ENCODE measurements around the gene ZBTB7A.
"Not testable (repeated sequence)": the region's sequence is repeated elsewhere in the genome, so short reads cannot be mapped to it uniquely, and the experiment has no call there.

The ZBTB7A gene

GRCh38 chr19:4015705-4016402 lies 50.8 kb downstream of the ZBTB7A start:
- no peak for DNase-seq (ENCODE audit: low read depth)

- no peak for DNase-seq (ENCODE audit: low read depth)
Observed at GRCh38 chr19:4014541-4015491, 51.9 kb downstream of the ZBTB7A start.

DNA sequence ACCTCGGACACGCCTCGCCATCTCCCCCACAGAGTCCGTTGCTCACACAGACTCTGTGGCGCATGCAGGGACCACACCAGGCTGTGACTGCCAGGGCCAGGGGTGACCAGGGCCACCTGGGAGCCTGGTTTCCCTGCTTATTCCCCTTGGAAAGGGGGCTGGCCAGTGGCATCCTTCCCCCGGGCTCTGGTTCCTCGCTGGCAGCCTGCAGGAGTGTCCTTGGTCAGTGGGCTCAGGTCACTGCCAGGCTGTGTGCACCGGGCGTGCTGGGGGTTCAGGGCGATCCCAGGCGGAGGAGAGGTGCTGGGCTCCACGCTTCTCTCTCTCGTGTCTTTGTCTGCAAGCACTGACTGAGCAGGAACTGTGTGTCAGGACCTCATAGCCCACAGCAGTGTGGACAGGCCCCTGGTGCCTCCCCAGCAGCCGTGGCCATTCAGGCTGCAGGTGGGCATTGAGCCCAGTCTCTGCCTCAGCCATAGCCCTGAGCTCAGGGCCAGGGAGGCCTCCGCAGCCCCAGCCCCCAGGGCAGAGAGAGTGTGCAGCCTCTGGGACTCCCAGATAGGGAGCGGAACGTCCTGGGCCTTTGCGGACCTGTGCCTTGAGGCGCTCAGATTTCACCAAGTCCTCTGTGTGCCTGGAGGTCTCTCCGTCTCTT lies 52.7 kb downstream of the ZBTB7A start:
- DNase-seq (ENCODE audit: low read depth) = no peak

DNA sequence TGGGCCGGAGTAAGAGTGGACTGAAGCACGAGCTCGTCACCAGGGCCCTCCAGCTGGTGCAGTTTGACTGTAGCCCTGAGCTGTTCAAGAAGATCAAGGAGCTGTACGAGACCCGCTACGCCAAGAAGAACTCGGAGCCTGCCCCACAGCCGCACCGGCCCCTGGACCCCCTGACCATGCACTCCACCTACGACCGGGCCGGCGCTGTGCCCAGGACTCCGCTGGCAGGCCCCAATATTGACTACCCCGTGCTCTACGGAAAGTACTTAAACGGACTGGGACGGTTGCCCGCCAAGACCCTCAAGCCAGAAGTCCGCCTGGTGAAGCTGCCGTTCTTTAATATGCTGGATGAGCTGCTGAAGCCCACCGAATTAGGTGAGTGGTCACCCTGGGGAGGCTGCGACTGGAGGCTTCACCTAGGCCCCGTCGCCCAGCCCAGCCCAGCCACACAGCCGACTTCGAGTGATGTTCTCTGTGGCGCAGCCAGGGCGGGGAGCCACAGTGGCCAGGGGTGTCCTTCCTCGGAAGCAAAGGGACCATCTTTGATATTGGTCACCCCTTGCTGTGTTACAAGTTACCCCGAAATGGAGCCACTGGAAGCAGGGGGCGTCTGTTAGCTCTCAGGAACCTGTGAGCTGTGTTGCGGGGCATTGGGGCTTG lies 53.6 kb downstream of the ZBTB7A start:
- DNase-seq (ENCODE audit: low read depth) = no peak

GRCh38 chr19:4012092-4012974 lies 54.4 kb downstream of the ZBTB7A start:
- DNase-seq (ENCODE audit: low read depth) = no peak

- not testable (repeated sequence) for DNase-seq (ENCODE audit: low read depth)
Observed at GRCh38 chr19:4011430-4011829, 55.3 kb downstream of the ZBTB7A start.

DNA sequence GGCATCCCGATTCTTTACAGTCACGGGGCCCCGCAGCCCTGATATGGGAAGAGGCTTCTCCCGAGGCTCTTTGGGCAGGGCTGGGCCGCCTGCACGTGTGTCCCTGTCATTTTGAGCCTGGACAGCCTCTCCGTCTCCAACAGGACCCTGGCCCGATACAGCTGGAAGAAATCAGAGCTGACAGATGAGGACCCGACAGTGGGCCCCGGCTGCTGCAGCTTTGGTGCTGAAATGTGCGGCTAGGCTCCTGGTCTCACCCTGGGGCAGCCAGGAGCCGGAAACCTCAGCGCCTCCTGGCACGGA lies 55.9 kb downstream of the ZBTB7A start:
- DNase-seq (ENCODE audit: low read depth) = no peak

- DNase-seq (ENCODE audit: low read depth) = no peak
Observed at GRCh38 chr19:4009990-4010807, 56.5 kb downstream of the ZBTB7A start.

DNA sequence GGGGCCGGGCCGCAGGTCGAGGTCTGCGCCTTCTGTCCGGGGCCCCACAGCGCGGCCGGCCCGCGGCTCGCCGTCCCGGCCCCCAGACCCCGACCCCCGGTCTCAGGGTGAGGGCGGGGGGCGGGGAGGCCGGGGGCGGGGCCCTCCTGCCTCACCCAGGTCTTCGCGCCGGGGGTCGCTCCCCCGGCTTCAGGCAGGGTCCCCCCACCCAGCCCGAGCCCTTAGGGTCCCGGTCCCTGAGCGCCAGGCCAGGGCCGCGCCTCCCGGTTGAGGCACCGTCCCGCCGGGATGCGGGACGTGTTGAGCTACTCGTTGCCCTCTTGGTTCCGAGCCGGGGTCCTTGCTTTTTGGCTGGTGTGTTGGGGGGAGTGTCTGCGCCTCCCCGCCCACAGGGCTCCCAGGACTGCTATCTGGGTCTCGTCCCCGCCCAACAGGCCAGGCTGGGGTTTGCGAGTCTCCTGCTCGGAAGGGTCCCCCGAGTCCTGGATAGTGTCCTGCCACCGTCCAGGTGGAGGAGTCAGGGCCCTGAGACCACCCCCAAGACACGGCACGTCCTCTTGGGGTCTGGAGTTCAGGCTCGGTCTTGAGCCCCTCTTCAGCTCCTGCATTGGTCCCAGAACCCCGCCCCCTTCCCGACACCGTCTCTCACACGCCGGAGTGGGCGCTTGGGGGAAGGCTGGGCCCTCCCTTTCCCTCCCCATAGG lies 58.7 kb downstream of the ZBTB7A start:
- peak; percentile 56 for DNase-seq (ENCODE audit: low read depth)

DNA sequence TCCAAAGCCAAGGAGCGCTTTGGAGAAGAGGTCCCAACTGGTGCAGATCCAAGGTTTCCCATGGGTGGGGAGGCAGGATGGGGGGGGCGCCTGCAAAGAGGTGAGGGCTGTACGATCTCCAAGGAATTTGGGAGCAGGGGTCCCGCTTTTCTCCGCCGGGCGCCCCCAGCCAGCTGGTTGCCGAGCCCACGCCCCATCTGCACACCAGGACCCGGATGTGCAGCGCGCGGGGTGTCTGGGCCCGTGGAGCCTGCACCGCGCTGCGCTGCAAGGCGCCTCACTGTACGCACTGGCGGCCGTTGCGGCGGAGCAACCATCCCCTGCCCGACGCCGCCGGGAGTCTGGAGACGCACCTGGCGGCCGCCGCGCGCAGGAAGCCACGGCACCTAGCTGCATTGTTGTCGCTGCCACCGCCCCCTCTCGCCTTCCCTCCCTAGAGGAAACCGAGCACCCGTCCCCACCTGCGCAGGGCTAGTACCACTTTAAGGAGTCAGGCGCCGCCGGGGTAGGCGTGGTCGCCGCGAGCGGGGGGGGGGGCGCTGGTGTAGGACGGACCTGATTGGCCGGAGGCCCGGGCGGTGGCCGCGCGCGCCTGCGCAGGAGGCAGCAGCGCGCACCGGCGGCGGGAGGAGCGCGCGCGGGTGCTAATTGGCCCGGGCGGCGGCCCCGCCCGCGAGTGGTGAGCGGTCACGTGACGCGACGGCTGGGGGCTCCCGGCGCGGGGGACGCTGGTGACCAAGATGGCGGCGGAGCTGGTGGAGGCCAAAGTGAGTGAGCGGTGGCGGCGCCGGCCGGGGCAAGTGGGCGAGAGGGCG lies 59.5 kb downstream of the ZBTB7A start, which contains the start of gene PIAS4:
Gene PIAS4 (plus strand): TSS at position 716 of the 815 bp plus-strand sequence. CDS start 25 bp downstream, at position 741.
- DNase-seq (ENCODE audit: low read depth) = peak; percentile 95

- DNase-seq (ENCODE audit: low read depth) = not testable (repeated sequence)
Observed at GRCh38 chr19:4005436-4005835, 61.3 kb downstream of the ZBTB7A start.

GRCh38 chr19:4000798-4001197 lies 65.9 kb downstream of the ZBTB7A start:
- DNase-seq (ENCODE audit: low read depth) = not testable (repeated sequence)

GRCh38 chr19:3998667-3999412 lies 67.9 kb downstream of the ZBTB7A start:
- not testable (repeated sequence) for DNase-seq (ENCODE audit: low read depth)

- no peak for DNase-seq (ENCODE audit: low read depth)
Observed at GRCh38 chr19:3995607-3996006, 71.1 kb downstream of the ZBTB7A start.

All from ELR (cell line).